KMS-11 (cell line): ENCODE results near the gene NES.

Source experiments
- H2AFZ ChIP-seq: fragments of 200-600 bp; sonication (generic); 2 replicates; pipeline ENCODE4 v1.6.1; 2016; ENCODE audit warnings: antibody characterized with exemption, mixed run types, low read depth
- H3K27ac ChIP-seq: fragments of 200-600 bp; sonication (generic); 2 replicates; pipeline ENCODE4 v1.6.1; 2016; ENCODE audit warnings: mild to moderate bottlenecking, mixed run types
- H3K27me3 ChIP-seq: fragments of 200-600 bp; sonication (generic); 2 replicates; pipeline ENCODE4 v1.6.1; 2017; ENCODE audit warnings: mild to moderate bottlenecking, low read depth, mixed run types, moderate library complexity; ENCODE audit not compliant: insufficient read depth
- H3K36me3 ChIP-seq: fragments of 200-600 bp; sonication (generic); 2 replicates; pipeline ENCODE4 v1.6.1; 2017; ENCODE audit warnings: mild to moderate bottlenecking, mixed run types; ENCODE audit not compliant: insufficient read depth
- H3K4me1 ChIP-seq: fragments of 200-600 bp; sonication (generic); 2 replicates; pipeline ENCODE4 v1.6.1; 2016; ENCODE audit warnings: mild to moderate bottlenecking, low read depth, mixed run types; ENCODE audit not compliant: poor library complexity, severe bottlenecking
- H3K4me2 ChIP-seq: fragments of 200-600 bp; sonication (generic); 2 replicates; pipeline ENCODE4 v1.7.0; 2016; ENCODE audit warnings: mild to moderate bottlenecking, mixed run types
- H3K4me3 ChIP-seq: fragments of 200-600 bp; sonication (generic); IDR thresholded peaks from 2 replicates; pipeline ENCODE4 v1.6.1; 2017; ENCODE audit warnings: low read depth, low read length, mixed read lengths; ENCODE audit not compliant: insufficient read depth
- H3K79me2 ChIP-seq: fragments of 200-600 bp; sonication (generic); 2 replicates; pipeline ENCODE4 v1.6.1; 2016; ENCODE audit warnings: low read depth, mixed run types; ENCODE audit not compliant: insufficient read depth
- H3K9ac ChIP-seq: fragments of 200-600 bp; sonication (generic); 2 replicates; pipeline ENCODE4 v1.6.1; 2016; ENCODE audit warnings: mild to moderate bottlenecking, mixed run types
- H4K20me1 ChIP-seq: fragments of 200-600 bp; sonication (generic); 2 replicates; pipeline ENCODE4 v1.6.1; 2016; ENCODE audit warnings: mild to moderate bottlenecking, mixed run types; ENCODE audit not compliant: insufficient read depth
- TF ChIP-seq, protein P1 (sequence below): fragments of 200-600 bp; sonication (generic); conservative IDR thresholded peaks from 2 replicates; pipeline ENCODE4 v1.6.1; 2017; ENCODE audit warnings: low read depth, mild to moderate bottlenecking, antibody characterized with exemption, low read length, moderate library complexity, mixed read lengths

Gene NES

GRCh38 chr1:156667610-156667967 is 9.6 kb downstream of the NES start:
- Histone ChIP-seq H3K27me3 (peaks cover 74% of the 10 kb centered on the region), H3K36me3 (no peaks in the 10 kb centered on the region), H4K20me1 (no peaks in the 10 kb centered on the region), H3K79me2 (no peaks in the 10 kb centered on the region), H2AFZ (no peak overlapping the region), H3K9ac (no peak overlapping the region), H3K27ac (no peak overlapping the region), H3K4me3 (no peak overlapping the region), H3K4me2 (no peak overlapping the region), H3K4me1 (peaks cover 32% of the 10 kb centered on the region)
- TF ChIP-seq, protein P1, sequence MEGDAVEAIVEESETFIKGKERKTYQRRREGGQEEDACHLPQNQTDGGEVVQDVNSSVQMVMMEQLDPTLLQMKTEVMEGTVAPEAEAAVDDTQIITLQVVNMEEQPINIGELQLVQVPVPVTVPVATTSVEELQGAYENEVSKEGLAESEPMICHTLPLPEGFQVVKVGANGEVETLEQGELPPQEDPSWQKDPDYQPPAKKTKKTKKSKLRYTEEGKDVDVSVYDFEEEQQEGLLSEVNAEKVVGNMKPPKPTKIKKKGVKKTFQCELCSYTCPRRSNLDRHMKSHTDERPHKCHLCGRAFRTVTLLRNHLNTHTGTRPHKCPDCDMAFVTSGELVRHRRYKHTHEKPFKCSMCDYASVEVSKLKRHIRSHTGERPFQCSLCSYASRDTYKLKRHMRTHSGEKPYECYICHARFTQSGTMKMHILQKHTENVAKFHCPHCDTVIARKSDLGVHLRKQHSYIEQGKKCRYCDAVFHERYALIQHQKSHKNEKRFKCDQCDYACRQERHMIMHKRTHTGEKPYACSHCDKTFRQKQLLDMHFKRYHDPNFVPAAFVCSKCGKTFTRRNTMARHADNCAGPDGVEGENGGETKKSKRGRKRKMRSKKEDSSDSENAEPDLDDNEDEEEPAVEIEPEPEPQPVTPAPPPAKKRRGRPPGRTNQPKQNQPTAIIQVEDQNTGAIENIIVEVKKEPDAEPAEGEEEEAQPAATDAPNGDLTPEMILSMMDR, result no peak

GRCh38 chr1:156666862-156667609 is 10.2 kb downstream of the NES start:
- Histone ChIP-seq H3K4me3 (no peak overlapping the region), H3K79me2 (no peaks in the 10 kb centered on the region), H2AFZ (no peak overlapping the region), H3K27me3 (peaks cover 70% of the 10 kb centered on the region), H3K4me2 (no peak overlapping the region), H4K20me1 (no peaks in the 10 kb centered on the region), H3K36me3 (no peaks in the 10 kb centered on the region), H3K9ac (no peak overlapping the region), H3K4me1 (peaks cover 38% of the 10 kb centered on the region), H3K27ac (no peak overlapping the region)
- TF ChIP-seq, protein P1, result no peak

DNA sequence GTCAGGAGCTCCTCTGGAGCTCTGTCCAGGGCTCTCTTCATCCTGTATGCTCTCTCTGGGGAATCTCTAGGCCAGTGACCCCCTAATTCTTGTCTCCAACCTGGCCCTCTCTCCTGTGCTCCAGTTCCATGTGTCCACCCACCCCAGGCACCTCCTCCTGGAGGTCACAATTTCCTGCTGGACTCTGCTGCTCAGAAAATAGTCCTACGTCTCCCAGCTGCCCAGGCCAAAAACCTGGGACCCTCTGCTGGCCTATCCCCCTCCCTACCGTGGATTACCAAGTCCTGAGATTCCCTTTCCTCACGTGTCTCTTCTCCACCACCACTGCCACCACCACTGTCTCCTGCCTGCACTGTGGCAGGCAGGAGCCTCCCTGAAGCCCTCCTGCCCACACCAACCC is 11.7 kb downstream of the NES start:
- Histone ChIP-seq H3K4me1 (peaks cover 45% of the 10 kb centered on the region), H3K9ac (no peak overlapping the region), H3K4me2 (no peak overlapping the region)

DNA sequence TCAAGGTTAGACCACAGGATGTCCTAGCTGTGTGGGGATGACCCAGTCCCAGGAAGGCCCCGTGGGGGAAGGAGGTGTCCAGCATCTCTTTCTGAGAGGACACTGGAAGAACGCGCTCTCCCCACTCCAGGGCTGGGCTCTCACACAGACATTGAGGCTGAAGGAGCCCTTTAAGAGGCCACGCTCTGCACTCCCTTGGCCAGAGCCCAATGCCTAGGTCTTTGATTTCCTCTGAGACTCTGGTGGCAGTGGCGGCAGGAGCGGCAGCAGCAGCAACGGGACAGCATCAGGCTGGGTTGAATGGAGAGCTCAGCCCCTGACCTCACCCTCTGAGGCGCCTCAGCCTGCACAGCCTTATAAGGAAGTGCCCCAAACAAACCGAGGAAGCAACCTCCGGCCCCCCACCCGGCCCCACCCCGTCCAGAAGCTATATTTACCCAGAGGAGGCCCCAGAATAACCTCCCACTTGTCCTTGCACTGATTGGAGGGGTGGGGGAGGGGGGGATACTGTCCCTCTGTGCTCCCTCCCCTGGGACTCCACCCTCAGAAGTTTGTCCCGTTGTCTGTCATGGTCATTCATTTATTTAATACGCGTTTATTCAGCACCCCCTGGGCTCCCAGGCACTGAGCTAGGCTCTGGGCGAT is 12.3 kb downstream of the NES start:
- peaks cover 8% of the 10 kb centered on the region; the same call in 1 of the 2 replicates for H3K79me2 ChIP-seq
- no peak overlapping the region for H3K27ac ChIP-seq
- H3K4me1 ChIP-seq, result peaks cover 45% of the 10 kb centered on the region
- H2AFZ ChIP-seq, result no peak overlapping the region
- H3K27me3 ChIP-seq, result peaks cover 62% of the 10 kb centered on the region; the same call in 1 of the 2 replicates
- no peak overlapping the region; the same call in 1 of the 2 replicates for H3K4me2 ChIP-seq
- no peaks in the 10 kb centered on the region for H3K36me3 ChIP-seq
- H3K9ac ChIP-seq, result no peak overlapping the region
- no peaks in the 10 kb centered on the region for H4K20me1 ChIP-seq
- no peak overlapping the region for H3K4me3 ChIP-seq
- TF ChIP-seq, protein P1, result no peak

More for the DNA sequence above, 11.7 kb downstream of the NES start:
- H3K36me3 ChIP-seq, result no peaks in the 10 kb centered on the region
- peaks cover 68% of the 10 kb centered on the region for H3K27me3 ChIP-seq
- no peak overlapping the region for H3K27ac ChIP-seq
- H4K20me1 ChIP-seq, result no peaks in the 10 kb centered on the region
- no peak overlapping the region for H3K4me3 ChIP-seq
- peaks cover 6% of the 10 kb centered on the region; the same call in 1 of the 2 replicates for H3K79me2 ChIP-seq
- H2AFZ ChIP-seq, result no peak overlapping the region
- TF ChIP-seq, protein P1, result no peak
